Activated T-cell treated with anti-CD3 and anti-CD28 coated beads, Interleukin-2, amount 50 U/mL, for 72 hours (primary cell): Measurements from ENCODE around the gene GNAI2. TPM values are rescaled to one million over a fixed set of nuclear protein-coding genes. Genes with fewer than 3 reads are reported as not detected.
"Not testable (repeated sequence)": the region's sequence is repeated elsewhere in the genome, so short reads cannot be mapped to it uniquely, and the experiment has no call there.

Experiments used
- ATAC-seq, 2 donors: fragments of 150-1000 bp; cut with Tn5 transposase; replicated peaks in 1 of 2; 2 replicates each; pipeline ENCODE4 v1.10.0; 2021; ENCODE audit warnings: moderate library complexity in 2 of 2, mild to moderate bottlenecking in 1 of 2
- DNase-seq, 2 donors: peaks; one replicate each; pipeline ENCODE4 v3.0.0; 2021 to 2022; ENCODE audit warnings: mixed read lengths in 1 of 2
- H3K27ac Mint-ChIP-seq: one replicate; pipeline ENCODE4 v1.8.0; 2022; ENCODE audit warnings: mild to moderate bottlenecking, moderate library complexity, mixed read lengths
- H3K27me3 Mint-ChIP-seq: one replicate; pipeline ENCODE4 v1.8.0; 2022; ENCODE audit warnings: low read depth, mixed read lengths
- H3K36me3 Mint-ChIP-seq, 2 donors: one replicate each; pipeline ENCODE4 v1.8.0; 2022; ENCODE audit warnings: mixed read lengths in 2 of 2, mild to moderate bottlenecking in 1 of 2; ENCODE audit not compliant: insufficient read depth in 2 of 2
- H3K4me1 Mint-ChIP-seq: one replicate; pipeline ENCODE4 v1.8.0; 2022; ENCODE audit warnings: low read depth, mixed read lengths
- H3K4me3 Mint-ChIP-seq, 2 donors: one replicate each; pipeline ENCODE4 v1.8.0; 2022; ENCODE audit warnings: mild to moderate bottlenecking in 2 of 2, mixed read lengths in 2 of 2, moderate library complexity in 2 of 2
- H3K9me3 Mint-ChIP-seq, 2 donors: one replicate each; pipeline ENCODE4 v1.8.0; 2022; ENCODE audit warnings: mixed read lengths in 2 of 2
- total RNA-seq, 2 donors: library from RNA; stranded (reverse); gene quantifications; one replicate each; pipeline ENCODE4 v1.2.3, GENCODE V29; 2022

The GNAI2 gene
- total RNA-seq, 2 donors from 2014 or later = 263 to 272 TPM

DNA sequence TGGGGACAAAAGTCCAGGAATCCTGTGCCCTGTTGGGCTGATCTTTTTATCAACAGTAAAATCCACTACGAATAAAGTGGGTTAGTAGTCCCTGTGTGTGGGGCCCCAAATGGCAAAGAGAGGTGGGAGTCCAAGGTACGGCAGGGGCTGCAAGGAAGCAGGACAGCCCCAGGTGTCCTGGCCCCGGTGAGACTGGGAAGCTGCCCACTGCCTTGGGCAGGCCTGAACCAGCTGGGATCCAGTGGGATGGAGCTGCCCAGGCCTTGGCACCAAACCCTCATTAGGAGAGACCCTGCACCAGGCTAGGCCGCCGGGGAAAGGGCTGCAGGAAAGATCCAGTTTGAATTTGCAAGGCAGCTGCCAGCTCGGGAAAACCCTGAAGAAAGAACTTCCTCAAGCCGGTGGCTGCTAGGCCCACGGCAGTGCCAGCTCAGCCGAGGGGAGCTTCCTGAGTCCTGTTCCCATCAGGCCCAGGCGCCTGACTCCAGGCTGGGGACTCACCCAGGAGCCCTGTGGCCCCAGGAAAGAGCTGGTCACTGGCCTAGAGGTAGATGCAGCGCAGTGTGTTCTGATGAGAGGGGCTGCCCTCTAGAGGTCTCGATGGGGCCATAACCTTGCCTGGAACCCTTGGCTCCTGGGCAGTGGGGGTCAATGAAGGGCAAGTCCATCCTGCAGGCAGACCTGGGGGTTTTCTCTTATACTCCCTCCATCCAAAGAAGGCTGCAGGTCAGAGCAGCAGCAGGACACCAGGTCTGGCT is 14.4 kb upstream of the GNAI2 start:
- H3K36me3 Mint-ChIP-seq = no peaks in the 10 kb centered on the region
- no peaks in the 10 kb centered on the region for H3K9me3 Mint-ChIP-seq
- DNase-seq = no peak
- no peak for ATAC-seq
- no peak overlapping the region for H3K27ac Mint-ChIP-seq
- H3K27me3 Mint-ChIP-seq = peaks cover 10% of the 10 kb centered on the region
- no peak overlapping the region for H3K4me3 Mint-ChIP-seq
- peaks cover 10% of the 10 kb centered on the region for H3K4me1 Mint-ChIP-seq

DNA sequence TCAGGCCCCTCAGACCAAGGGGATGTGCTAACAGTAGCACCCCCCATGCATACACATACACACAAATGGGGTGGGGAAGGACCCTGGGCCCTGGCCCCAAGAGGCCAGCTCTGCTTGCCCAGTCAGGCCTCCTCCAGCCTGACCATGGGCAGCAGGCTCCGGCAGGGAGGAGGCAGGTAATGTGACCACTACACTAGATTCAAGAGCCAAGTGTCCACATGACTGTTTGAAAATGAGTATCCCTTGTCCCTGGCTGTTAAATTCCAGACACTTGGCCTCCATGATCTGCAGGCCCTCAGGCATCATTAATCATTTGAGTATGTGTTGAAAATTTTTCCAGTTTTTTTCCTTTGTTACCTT is 13.9 kb upstream of the GNAI2 start:
- no peak overlapping the region for H3K27ac Mint-ChIP-seq
- H3K27me3 Mint-ChIP-seq = peaks cover 10% of the 10 kb centered on the region
- no peaks in the 10 kb centered on the region for H3K36me3 Mint-ChIP-seq
- peaks cover 15% of the 10 kb centered on the region for H3K4me1 Mint-ChIP-seq
- H3K4me3 Mint-ChIP-seq = no peak overlapping the region
- ATAC-seq (no peak), DNase-seq (no peak)
- H3K9me3 Mint-ChIP-seq = no peaks in the 10 kb centered on the region

DNA sequence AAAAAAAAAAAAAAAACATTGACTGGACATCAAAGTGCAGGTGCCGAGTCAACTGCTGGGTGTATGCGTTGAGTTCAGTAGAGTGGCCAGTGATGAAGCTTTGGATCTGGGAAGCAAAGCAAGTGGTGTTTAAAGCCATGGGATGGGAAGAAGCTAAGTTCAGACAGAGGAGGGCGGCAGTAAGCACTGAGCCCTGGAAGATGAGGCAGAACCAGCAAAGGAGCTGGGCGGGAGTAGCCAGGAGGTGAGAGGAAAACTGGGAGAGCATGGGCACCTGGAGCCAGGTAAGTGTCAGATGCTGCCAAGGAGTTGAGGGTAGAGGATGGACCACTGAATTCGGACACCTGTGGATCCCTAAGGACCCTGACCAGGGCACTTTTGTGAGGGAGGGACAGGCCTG is 11.4 kb upstream of the GNAI2 start:
- Mint-ChIP-seq H3K9me3 (no peaks in the 10 kb centered on the region), H3K27me3 (peaks cover 10% of the 10 kb centered on the region), H3K36me3 (no peaks in the 10 kb centered on the region), H3K4me3 (no peak overlapping the region), H3K4me1 (peaks cover 32% of the 10 kb centered on the region), H3K27ac (no peak overlapping the region)
- no peak for ATAC-seq
- DNase-seq = no peak

DNA sequence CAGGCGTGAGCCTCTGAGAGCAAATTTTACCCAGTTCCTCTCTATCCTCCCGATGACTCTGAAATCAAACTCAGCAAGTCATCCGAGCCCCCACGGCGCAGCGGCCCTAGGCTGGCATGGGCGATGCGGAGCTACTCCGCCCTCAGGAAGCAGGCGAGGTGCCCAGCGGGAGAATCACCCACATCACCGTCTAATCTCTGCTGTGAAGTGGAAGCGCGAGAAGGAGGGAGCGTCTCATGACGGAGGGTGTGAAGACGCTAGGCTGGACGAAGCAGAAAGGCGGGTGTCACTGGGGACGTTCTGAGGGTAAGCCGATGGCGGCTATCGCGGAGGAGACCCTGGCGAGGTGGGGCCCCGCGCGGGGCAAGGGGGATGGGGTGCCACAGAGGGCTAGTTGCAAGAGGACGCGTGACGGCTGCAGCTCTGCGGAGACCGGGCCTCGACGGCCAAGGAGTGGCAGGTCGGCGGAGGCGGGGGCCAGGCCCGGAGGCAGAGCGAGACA is 9.1 kb upstream of the GNAI2 start:
- Mint-ChIP-seq H3K36me3 (no peaks in the 10 kb centered on the region), H3K4me3 (peak overlapping the region; percentile 87 to 97), H3K27me3 (peaks cover 10% of the 10 kb centered on the region), H3K9me3 (no peaks in the 10 kb centered on the region), H3K4me1 (peaks cover 32% of the 10 kb centered on the region), H3K27ac (peak overlapping the region; percentile 90)
- DNase-seq = peak; percentile 55
- ATAC-seq = peak; percentile 37 to 43

DNA sequence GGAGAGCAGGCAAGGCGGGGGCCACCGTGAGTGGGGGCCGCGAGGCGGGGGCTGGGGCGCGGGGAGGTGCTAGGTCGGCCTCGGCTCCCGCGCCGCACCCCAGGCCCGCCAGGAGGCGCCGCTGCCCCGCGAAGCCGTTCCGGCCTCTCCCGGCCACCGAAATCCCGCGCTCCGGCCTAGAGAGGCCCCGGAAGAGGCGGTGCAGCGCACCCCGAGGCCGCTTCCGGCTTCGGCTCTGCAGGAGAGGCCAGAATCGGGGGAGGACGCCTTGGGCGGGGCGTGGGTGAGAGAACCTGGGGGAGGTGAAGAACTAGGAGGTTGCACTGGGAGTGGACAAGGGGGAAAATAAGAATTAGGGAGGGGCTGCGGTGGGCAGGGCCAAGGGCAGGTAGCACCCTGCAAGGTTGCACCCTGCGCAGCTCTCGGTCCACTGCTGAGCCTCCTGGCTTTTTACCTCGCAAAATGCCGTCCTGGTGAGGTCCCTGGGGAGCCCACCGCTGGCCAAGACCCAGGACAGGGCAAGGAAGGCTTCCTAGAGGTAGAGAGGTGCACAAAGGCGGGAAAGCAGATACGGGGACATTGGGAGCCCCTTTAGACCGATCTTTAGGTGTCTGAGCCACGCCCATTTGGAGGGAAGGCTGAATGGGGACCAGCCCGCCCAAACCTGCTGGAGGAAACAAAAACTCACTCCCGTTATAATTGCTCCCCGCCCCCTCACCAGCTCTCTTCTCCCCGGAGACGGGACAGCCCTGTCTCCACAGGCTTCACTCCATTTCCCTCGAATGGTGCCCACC is 8.4 kb upstream of the GNAI2 start:
- H3K27ac Mint-ChIP-seq = peak overlapping the region; percentile 25
- peak; percentile 94 to 96 for DNase-seq
- peak overlapping the region; percentile 87 to 97 for H3K4me3 Mint-ChIP-seq
- ATAC-seq = peak; percentile 88
- peaks cover 10% of the 10 kb centered on the region for H3K27me3 Mint-ChIP-seq
- no peaks in the 10 kb centered on the region for H3K9me3 Mint-ChIP-seq
- no peaks in the 10 kb centered on the region for H3K36me3 Mint-ChIP-seq
- peaks cover 32% of the 10 kb centered on the region for H3K4me1 Mint-ChIP-seq

DNA sequence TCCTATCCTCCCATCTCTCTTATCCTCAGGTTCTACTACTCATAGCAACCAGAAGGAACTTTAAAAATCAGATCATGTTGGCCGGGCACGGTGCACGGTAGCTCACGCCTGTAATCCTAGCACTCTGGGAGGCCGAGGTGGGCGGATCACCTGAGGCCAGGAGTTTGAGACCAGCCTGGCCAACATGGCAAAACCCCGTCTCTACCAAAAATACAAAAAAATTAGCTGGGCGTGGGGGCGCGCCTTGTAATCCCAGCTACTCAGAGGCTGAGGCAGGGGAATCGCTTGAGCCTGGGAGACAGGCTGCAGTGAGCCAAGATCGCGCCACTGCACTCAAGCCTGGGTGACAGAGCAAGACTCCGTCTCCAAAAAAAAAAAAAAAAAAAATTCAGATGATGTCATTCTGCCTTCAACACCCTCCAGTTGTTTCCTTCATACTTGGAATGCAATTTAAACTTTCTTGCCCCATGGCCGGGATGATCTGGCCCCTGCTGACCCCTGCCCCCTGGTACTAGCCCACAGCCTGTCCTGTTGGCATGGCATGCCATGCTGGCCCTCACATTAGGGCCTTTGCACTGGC is 7.7 kb upstream of the GNAI2 start:
- H3K27ac Mint-ChIP-seq = peak overlapping the region; percentile 25
- not testable (repeated sequence) for H3K36me3 Mint-ChIP-seq, H3K9me3 Mint-ChIP-seq

DNA sequence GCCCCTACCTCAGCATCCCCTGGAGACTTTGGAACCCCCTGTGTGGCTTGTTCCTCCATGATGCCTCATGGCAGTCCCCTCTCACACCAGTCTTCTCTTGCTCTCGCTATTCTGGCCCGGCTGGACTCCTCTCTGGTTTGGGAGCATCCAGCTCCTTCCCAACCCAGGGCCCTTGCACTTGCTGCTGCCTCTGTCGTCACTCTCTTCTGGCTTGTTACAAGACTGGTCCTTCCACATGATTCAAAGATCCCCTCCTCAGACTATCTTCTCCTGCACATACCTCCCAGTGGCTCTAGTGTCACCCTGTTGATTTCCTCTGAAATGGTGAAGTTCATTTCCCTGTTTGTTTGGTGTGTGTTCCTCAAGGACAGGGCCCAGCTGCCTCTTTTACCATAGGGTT is 6.5 kb upstream of the GNAI2 start:
- no peaks in the 10 kb centered on the region for H3K9me3 Mint-ChIP-seq
- H3K4me1 Mint-ChIP-seq = peaks cover 32% of the 10 kb centered on the region
- DNase-seq (no peak), ATAC-seq (no peak)
- H3K4me3 Mint-ChIP-seq = peak overlapping the region in 1 of 2 donors; percentile 1
- H3K27ac Mint-ChIP-seq = no peak overlapping the region
- no peaks in the 10 kb centered on the region for H3K36me3 Mint-ChIP-seq
- peaks cover 9% of the 10 kb centered on the region for H3K27me3 Mint-ChIP-seq

More for the DNA sequence above, 7.7 kb upstream of the GNAI2 start:
- peak overlapping the region; percentile 87 to 97 for H3K4me3 Mint-ChIP-seq
- peaks cover 32% of the 10 kb centered on the region for H3K4me1 Mint-ChIP-seq
- not testable (repeated sequence) for DNase-seq, ATAC-seq
- H3K27me3 Mint-ChIP-seq = peaks cover 10% of the 10 kb centered on the region

DNA sequence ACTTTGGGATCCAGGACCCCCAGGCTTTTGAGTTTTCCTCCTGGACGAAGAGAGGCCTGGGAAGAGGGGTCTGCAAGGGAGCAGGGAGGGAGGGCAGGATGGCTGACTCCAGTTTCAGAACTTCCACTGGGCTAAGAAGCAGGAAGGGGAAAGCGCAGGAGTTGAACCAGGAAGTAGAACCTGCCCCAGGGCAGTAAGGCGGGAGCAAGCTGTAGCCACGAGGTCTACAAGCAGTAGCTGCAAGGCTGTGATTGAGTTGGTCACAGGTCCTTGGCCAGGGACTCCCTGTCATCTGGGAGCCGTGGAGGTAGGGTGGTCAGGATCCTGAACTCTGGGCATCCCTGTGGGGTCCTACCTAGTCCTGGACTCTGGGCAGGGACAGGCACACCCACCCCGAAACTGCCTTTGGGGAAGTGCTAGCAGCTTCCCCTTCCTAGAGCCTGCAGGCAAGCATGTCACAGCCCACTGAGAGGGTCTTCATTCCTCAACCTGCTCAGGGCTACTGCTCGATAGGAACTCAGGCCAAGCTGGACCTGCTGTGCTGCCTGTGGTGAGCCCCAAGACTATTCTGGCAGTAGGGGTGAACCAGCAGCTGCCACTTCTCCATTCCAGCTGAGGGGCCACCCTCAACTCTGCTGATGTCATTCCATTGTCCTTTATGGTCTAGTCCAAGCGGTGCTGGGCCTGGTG is 5.8 kb upstream of the GNAI2 start:
- Mint-ChIP-seq H3K27me3 (peaks cover 1% of the 10 kb centered on the region), H3K4me1 (peaks cover 32% of the 10 kb centered on the region), H3K36me3 (no peaks in the 10 kb centered on the region), H3K27ac (no peak overlapping the region), H3K4me3 (no peak overlapping the region), H3K9me3 (no peaks in the 10 kb centered on the region)
- ATAC-seq = no peak
- no peak for DNase-seq

DNA sequence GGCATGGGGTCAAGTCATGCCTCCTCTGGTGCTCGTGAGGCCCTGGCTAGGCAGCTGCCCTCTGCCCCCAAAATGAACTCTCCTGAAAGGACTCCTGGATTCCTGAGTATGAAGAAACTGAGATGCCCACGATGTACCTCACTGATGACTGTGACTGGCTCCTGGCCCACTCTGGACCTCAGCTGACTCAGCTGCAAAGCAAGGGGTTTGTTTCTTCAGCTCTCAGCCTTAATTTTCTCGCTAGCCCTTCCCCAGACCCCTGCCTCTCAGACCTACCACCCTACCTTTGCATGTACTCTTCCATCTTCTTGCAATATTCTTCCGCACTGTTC is 5.2 kb upstream of the GNAI2 start:
- peaks cover 34% of the 10 kb centered on the region for H3K4me1 Mint-ChIP-seq
- H3K27me3 Mint-ChIP-seq = no peaks in the 10 kb centered on the region
- ATAC-seq = no peak
- H3K27ac Mint-ChIP-seq = no peak overlapping the region
- no peak overlapping the region for H3K4me3 Mint-ChIP-seq
- DNase-seq = no peak
- H3K36me3 Mint-ChIP-seq = no peaks in the 10 kb centered on the region
- H3K9me3 Mint-ChIP-seq = no peaks in the 10 kb centered on the region

DNA sequence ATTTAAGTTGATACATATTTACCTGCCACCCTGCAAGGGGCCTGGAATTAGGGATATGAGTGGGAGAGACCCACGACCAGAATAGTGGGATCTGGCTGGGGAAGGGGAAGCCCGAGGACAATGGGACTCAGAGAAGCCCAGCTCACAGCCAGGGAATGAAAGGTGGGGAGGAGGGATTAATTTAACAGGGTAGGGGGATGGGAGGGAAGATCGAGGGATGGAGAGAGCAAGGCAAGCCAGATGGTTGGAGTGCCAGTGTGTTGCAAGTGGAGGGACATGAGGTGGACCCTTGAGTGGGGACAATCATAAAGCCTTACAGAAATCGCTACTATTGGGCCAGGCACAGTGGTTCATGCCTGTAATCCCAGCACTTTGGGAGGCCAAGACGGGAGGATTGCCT is 4.4 kb upstream of the GNAI2 start:
- no peaks in the 10 kb centered on the region for H3K9me3 Mint-ChIP-seq
- ATAC-seq (no peak), DNase-seq (no peak)
- H3K4me3 Mint-ChIP-seq = no peak overlapping the region
- no peak overlapping the region for H3K27ac Mint-ChIP-seq
- peaks cover 0 to 2% of the 10 kb centered on the region in 2 donors for H3K36me3 Mint-ChIP-seq
- peaks cover 27% of the 10 kb centered on the region for H3K4me1 Mint-ChIP-seq
- H3K27me3 Mint-ChIP-seq = no peaks in the 10 kb centered on the region

DNA sequence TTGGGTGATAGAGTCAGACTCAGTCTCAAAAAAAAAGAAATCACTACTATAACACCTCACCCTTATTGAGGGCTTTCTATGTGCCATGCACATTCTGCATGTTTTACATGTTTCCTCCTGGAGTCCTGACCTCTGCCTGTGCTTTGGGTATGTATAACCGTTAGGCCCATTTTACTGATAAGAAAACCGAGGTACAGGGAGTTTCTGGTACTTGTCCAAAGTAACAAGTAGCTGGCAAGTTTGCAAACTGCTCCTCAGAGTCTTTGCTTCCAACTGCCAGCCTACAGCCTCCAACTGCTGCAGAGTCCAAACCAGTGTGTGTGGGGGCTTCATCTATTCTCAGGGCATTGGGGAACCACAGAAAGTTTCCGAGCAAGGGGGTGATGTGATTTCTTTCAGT is 3.7 kb upstream of the GNAI2 start:
- no peak for ATAC-seq
- Mint-ChIP-seq H3K36me3 (peaks cover 6 to 9% of the 10 kb centered on the region in 2 donors), H3K4me3 (no peak overlapping the region), H3K9me3 (no peaks in the 10 kb centered on the region), H3K4me1 (peaks cover 23% of the 10 kb centered on the region), H3K27me3 (no peaks in the 10 kb centered on the region), H3K27ac (no peak overlapping the region)
- DNase-seq = no peak

DNA sequence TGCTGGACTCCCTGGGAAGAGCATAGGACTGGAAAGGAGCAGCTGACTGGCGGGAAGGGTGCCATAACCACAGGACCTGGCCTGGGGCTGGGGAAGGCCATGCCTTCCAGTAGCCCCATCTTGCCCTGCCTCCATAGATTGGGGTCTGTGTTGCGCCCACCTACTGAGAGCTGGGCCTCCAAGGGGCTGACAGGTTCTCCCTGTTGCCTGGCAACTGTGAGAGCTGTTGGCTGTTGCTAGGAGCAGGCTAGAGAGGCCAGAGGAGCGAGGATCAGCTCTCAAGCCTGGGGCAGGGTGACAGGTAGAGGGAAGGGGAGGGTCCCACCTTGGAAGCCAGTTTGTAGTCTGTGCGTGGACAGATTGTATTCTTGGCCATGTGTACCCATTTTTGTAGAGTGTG is 2.8 kb upstream of the GNAI2 start:
- Mint-ChIP-seq H3K36me3 (peaks cover 7 to 15% of the 10 kb centered on the region in 2 donors), H3K9me3 (no peaks in the 10 kb centered on the region), H3K4me1 (peaks cover 16% of the 10 kb centered on the region), H3K4me3 (no peak overlapping the region), H3K27me3 (no peaks in the 10 kb centered on the region), H3K27ac (no peak overlapping the region)
- ATAC-seq (no peak), DNase-seq (no peak)
